Adrenal gland (tissue), 5 donors: ENCODE results near the gene TDRD3.

Source experiments
- CTCF ChIP-seq, 6 experiments: fragments of 450-650 bp in 4 of 6; fragments of 200-600 bp in 2 of 6; sonication (generic) in 1 of 6; IDR thresholded peaks; 1 replicate in 5 of 6; 2 replicates in 1 of 6; pipeline versions ENCODE4 v1.5.1 to v1.8.0; 2016 to 2021; ENCODE audit warnings: antibody characterized with exemption in 6 of 6, mild to moderate bottlenecking in 2 of 6, moderate library complexity in 1 of 6
- POLR2A ChIP-seq, 2 donors: fragments of 450-650 bp; IDR thresholded peaks; one replicate each; pipeline ENCODE4 v1.6.1; 2017; ENCODE audit warnings: antibody characterized with exemption in 2 of 2, mild to moderate bottlenecking in 2 of 2, moderate library complexity in 1 of 2
- donor health status: DM: no; HTN: no; CAD: no.

GRCh38 chr13:60583196-60583888 lies 186.3 kb downstream of the TDRD3 start:
- TF ChIP-seq CTCF (IDR thresholded peaks at IDR 0.05) = no peak
- TF ChIP-seq POLR2A (IDR thresholded peaks at IDR 0.05) = no peak
